ENCODE results near the gene HHIPL1. TPM values are rescaled to one million over a fixed set of nuclear protein-coding genes. Genes with fewer than 3 reads are reported as not detected.

Gene HHIPL1
- total RNA-seq, 1 donor from 2014 or later, result 4.2 TPM

GRCh38 chr14:99698236-99698635 lies 53.3 kb downstream of the HHIPL1 start:
- intact Hi-C loops (cut with DNase I), result no loop called here
- ATAC-seq, result no peak

GRCh38 chr14:99698642-99699041 lies 53.7 kb downstream of the HHIPL1 start:
- intact Hi-C loops (cut with DNase I), result no loop called here
- DNase-seq (ENCODE audit: low spot score) (no peak), ATAC-seq (no peak)

More at GRCh38 chr14:99698236-99698635, 53.3 kb downstream of the HHIPL1 start:
- DNase-seq (ENCODE audit: low spot score), result no peak

GRCh38 chr14:99699085-99699760 lies 54.3 kb downstream of the HHIPL1 start:
- no peak for ATAC-seq
- intact Hi-C loops (cut with DNase I), result no loop called here
- no peak for DNase-seq (ENCODE audit: low spot score)

DNA sequence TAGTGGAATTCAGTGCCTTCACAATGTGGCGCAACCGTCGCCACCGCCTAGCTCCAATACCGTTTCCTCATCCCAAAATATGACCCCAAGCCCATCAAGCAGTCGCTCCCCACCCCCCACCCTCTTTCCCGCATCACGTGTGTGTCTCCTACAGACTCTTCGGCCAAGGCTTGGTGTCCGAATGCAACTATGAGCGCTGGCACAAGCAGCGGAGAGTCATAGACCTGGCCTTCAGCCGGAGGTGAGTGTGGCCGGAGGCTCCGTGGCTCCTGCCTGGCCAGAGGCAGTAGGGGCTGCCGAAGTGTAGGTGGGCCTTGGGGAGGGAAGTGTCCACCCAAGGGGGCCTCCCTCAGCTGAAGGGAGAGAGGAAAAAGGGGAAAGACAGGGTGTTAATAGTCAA lies 54.9 kb downstream of the HHIPL1 start:
- intact Hi-C loops (cut with DNase I), result no loop called here
- no peak for ATAC-seq
- no peak for DNase-seq (ENCODE audit: low spot score)

- DNase-seq (ENCODE audit: low spot score), result no peak
- intact Hi-C loops (cut with DNase I), result no loop called here
- no peak for ATAC-seq
Measured at GRCh38 chr14:99700379-99700778, 55.5 kb downstream of the HHIPL1 start.

DNA sequence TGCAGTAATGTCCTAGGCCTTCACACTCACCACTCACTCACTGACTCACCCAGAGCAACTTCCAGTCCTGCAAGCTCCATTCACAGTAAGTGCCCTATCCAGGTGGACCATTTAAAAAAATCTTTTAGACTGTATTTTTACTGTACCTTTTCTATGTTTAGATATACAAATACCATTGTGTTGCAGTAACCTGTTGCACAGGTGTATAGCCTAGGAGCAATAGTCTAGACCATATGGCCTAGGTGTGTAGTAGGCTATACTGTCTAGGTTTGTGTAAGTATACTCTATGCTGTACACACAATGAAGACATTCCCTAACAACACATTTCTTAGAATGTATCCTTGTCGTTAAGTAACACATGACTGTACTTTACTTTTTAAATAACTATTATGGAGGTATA lies 56.3 kb downstream of the HHIPL1 start:
- ATAC-seq, result no peak
- no peak for DNase-seq (ENCODE audit: low spot score)
- intact Hi-C loops (cut with DNase I), result no loop called here

- intact Hi-C loops (cut with DNase I), result no loop called here
Measured at GRCh38 chr14:99702115-99702514, 57.2 kb downstream of the HHIPL1 start.

GRCh38 chr14:99703381-99703780 lies 58.5 kb downstream of the HHIPL1 start:
- intact Hi-C loops (cut with DNase I), result no loop called here
- ATAC-seq (no peak), DNase-seq (ENCODE audit: low spot score) (no peak)

More at GRCh38 chr14:99702115-99702514, 57.2 kb downstream of the HHIPL1 start:
- no peak for DNase-seq (ENCODE audit: low spot score)
- ATAC-seq, result no peak

DNA sequence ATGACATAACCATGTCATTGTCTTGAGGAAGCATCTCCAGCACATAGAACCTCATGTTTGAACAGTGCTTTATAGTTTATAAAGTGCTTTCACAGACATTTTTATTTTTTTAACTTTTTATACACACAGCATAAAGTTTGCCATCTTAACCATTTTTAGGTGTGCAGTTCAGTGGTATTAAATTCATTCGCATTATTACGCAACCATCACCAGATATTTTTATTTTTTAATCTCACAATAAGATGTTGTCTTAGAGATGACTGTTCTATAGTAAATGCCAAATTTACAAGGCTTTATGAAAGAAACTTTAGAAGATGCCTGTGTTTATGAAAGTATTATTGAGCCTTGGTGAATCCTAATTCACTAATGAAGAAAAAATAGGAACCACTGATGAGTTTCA lies 59.1 kb downstream of the HHIPL1 start:
- ATAC-seq (no peak), DNase-seq (ENCODE audit: low spot score) (no peak)
- intact Hi-C loops (cut with DNase I), result no loop called here

DNA sequence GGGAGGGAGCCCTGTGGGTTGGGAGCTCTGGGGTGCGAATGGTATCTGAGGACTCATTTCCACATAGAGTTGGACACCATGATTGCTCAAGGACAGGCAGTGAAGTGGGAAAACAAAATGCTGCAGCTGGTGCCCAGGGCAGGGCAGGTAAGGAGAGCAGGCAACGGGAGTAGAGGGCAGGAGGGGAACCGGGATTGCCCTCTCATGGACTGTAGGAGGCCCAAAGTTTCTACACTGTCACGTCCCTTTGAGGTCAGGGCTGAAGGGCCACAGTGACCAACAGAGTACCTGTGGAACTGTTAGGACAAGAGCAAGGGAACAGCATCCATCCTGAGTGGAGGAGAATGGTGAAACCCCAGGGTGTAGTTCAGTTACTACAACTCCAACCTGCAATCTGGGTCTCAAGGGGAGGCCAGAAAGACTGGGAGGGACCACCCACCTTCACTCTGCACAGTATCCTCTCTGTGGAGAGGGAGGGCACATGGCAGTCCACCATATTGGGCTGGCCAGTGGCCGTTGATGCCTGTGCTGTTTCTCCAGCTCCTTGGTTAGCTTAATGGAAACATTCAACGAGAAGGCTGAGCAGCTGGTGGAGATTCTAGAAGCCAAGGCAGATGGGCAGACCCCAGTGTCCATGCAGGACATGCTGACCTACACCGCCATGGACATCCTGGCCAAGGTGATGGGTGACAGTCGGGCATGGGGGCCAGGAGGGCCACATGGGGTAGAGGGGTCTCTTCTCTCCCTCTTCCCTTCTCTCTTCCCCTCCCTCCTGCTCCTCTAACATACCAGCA lies 61.4 kb downstream of the HHIPL1 start:
- no peak for DNase-seq (ENCODE audit: low spot score)
- ATAC-seq, result no peak
- intact Hi-C loops (cut with DNase I), result no loop called here

GRCh38 chr14:99707420-99707819 lies 62.5 kb downstream of the HHIPL1 start:
- no peak for DNase-seq (ENCODE audit: low spot score)
- intact Hi-C loops (cut with DNase I), result no loop called here
- no peak for ATAC-seq

DNA sequence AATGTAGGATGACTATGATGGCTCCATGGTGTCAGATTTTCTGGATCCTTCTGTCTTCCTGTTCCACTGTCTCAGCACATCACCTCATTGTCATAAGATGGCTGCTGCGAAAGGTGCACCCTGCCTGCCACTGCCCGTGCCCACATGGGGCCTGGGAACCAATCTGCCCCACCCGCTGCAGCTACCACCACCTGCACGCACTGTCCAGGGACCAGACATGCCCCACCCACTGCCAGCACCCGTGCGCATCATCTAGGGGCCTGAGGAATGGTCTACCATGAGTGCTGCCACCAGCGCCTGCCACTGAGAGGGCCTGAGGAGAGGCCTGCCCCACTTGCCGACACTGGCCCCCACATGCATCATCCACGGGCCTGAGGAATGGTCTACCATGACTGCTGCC lies 63.0 kb downstream of the HHIPL1 start:
- DNase-seq (ENCODE audit: low spot score) (no peak), ATAC-seq (no peak)

GRCh38 chr14:99708449-99708848 lies 63.5 kb downstream of the HHIPL1 start:
- intact Hi-C loops (cut with DNase I), result no loop called here
- ATAC-seq (no peak), DNase-seq (ENCODE audit: low spot score) (no peak)

More for the DNA sequence above, 63.0 kb downstream of the HHIPL1 start:
- intact Hi-C loops (cut with DNase I), result no loop called here

- DNase-seq (ENCODE audit: low spot score) (no peak), ATAC-seq (no peak)
- intact Hi-C loops (cut with DNase I), result no loop called here
Measured at GRCh38 chr14:99713972-99714371, 69.0 kb downstream of the HHIPL1 start.

DNA sequence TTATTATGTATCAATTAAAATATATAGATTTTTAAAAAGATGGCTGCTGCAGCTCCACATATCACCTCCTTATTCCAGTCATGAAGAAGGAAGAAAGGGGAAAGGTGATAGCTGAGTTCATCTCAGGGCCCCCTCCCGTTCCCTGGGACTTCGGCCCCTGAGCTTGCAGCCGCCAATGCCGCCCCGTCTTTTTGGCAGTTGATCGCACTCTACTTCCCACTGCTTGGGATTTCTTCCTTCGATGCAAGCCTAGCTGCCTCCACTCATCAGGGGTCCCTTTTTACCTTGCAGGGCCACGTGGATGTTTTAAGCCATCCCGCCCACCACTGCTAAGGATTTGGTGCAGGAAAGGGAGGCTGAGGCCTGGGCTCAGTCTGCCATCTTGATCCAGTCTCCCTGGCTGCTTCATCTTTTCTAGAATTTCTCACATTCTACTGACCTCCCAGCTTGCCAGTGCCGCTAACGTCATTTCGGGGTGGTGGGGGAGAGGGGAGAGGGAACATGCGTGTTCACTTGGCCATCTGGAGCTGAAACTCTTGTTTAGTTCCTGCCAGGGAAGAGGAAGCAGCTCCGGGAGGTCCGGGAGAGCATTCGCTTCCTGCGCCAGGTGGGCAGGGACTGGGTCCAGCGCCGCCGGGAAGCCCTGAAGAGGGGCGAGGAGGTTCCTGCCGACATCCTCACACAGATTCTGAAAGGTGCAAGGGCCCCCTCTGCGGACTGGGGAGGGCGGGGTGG lies 70.5 kb downstream of the HHIPL1 start:
- DNase-seq (ENCODE audit: low spot score), result no peak
- ATAC-seq, result no peak
- intact Hi-C loops (cut with DNase I), result no loop called here

DNA sequence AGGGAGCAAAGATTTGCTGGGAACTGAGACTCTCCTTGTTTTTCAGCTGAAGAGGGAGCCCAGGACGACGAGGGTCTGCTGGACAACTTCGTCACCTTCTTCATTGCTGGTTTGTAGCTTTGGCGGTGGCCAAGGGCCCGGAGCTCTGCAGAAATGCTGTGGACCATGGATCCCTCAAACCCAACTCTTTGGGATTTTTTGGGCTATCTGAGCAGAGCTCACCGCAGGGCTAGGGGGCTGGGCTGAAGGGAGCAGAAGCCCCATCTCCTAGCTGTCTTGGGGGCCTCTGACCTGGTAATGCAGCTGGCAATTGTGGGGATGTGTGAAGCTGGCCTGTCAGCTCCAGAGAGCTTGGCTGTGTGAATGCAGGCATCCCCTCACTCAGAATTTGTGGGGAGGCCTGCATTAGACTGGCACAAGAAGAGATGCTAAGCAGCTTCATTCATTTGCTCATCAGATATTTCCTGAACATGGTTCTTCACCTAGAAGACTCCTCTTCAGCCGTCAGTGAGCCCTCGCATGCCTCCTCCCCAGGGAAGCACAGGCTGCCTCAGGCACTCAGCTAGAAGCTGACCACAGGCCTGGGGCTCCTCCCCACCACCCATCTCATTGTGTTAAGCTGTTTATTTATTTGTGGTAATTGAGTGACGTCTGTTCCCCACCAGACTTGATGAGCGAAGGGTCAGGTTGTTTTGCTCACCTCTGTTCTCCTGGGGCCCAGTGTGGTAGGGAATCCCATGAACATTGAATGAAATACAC lies 71.3 kb downstream of the HHIPL1 start:
- intact Hi-C loops (cut with DNase I), result no loop called here
- DNase-seq (ENCODE audit: low spot score), result no peak
- ATAC-seq, result no peak

GRCh38 chr14:99716850-99717681 lies 72.1 kb downstream of the HHIPL1 start:
- no peak for DNase-seq (ENCODE audit: low spot score)
- no peak for ATAC-seq
- intact Hi-C loops (cut with DNase I), result no loop called here

GRCh38 chr14:99717682-99718013 lies 72.7 kb downstream of the HHIPL1 start:
- intact Hi-C loops (cut with DNase I), result no loop called here
- DNase-seq (ENCODE audit: low spot score) (no peak), ATAC-seq (no peak)

Measured in sciatic nerve (tissue), 2 donors.